Activated gamma-delta T cell (primary cell): ENCODE results near the gene DOCK11.

Experiments used
- DNase-seq: peaks from one replicate; lab custom pipeline; 2025; lab: John Stamatoyannopoulos, UW

Gene DOCK11

DNA sequence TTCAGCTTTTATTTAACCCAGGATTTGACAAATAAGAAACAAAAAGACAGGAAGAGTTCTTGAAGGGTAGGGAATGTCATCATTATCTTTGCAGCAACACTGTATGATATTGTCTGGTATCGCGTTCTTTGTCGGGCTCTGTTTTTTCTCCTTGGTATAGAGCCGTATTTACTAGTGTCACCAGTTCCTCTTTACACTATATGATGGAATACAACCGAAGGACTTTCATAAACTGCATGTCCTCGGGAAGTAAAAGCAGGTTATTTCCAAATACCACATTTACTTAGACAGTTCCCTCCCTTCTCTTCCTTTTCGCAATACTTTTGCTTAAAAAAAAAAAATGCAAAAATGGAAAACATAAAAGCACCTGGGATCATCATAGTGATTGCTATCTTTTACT, 135.2 kb downstream of the DOCK11 start:
- no peak for DNase-seq

DNA sequence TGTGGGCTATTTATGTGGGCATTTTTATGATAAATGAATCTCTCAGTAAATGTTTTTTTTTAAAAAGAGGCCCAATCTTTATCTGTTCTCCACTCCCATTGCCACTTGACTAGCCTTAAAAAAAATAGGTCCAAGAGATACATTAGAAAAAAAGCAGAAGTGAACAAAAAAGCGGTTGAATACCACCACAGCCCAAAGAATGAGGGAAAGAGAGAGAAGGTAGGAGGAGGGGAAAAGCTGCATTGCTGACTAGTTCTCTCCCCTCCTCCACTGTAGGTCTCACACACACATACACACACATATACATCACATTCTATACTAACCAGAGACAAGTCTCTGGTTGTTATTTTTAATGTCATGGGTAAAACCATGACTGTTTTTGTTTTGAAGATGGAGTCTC, 136.0 kb downstream of the DOCK11 start:
- DNase-seq = no peak

DNA sequence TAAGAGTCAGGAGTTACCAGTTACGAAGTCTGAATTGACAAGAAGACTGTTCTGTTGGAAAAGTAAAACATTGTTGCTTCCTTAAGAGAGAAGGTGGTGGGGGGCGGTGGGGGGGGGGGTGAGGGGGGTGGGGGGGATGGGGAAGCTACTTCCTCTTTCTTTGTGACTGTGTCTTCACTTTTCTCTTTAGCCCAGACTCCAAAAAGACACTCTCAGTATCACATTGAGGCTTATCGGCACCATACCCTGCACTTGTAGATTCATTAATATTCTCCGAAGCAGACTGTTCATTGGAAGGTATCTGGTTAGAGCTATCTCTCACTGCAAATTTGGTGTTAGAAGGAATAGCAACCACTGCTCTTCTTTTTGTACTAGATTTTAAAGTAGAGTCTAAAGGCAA, 137.2 kb downstream of the DOCK11 start:
- DNase-seq = no peak

DNA sequence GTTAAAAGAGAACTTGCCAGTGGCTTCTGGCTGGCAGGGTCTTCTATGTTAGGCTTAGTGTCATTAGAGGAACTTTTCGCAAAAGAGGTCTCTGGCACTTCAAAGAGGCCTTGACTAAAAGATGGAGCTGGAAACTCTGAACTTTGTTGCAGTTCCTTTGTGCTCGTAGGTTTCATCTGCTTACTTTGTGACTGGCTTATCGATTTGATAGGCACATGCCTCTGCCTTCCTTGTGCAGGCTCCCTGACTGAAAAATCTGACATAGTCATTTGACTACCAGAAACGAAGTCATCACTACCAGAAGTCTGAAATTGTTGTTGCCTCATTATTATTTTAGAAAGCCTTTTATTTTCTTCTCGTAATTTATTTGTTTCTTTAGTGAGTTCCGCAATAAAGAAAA, 137.9 kb downstream of the DOCK11 start:
- no peak for DNase-seq

DNA sequence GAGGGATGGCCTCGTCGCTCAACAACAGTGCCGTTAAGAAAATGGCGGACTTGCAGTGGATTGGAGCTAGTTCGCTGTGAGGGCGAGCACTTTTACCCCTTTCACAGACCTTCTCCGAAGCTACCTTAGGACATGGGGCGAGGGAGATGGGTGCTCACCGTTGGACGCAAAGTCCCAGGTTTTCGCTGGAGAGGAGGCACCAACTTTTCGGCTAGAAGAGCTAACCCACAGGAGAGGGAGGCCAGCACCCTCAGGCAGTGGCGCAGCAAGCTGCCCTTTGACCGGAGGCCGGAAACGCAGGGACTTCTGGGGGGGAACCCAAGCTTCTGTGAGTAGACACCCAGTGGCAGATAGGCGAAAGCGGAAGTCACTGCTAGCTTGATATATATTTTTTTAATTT, 138.7 kb downstream of the DOCK11 start:
- no peak for DNase-seq

DNA sequence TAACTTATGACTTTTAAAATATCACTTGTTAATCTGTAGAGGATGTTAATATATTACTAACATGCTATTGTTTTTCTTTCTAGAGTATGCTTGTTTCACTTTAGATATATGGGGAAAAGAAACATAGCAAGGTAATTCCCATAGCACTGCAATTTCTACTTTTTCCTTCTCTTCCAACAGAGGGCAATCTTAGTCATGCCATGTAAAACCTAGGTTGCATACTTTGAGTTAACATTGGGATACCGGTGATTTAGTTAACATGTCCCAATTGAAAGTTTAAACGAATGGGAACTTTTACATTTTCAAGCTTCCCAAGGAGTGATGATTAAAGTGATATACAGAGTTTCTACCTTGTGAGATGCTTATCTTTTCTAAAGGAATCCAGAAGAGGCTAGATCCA, 142.4 kb downstream of the DOCK11 start:
- no peak for DNase-seq

DNA sequence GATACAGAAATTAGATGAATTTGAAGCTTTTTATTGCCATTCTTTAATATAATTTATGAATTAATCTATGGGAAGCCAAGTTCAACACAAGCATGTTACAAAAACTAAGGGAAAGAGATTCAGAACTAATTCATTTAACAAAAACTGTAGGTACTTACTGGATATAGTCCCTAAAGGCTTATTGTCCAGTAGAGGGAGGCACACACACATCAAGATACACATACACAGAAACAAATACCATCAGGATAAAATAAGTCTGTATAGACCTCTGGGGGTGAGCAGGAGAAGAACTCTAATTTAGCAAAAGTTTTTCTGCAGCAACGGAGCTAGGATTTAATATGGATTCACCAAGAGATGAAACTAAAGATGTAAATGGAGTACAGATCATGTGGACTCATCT, 148.8 kb downstream of the DOCK11 start:
- DNase-seq = no peak

DNA sequence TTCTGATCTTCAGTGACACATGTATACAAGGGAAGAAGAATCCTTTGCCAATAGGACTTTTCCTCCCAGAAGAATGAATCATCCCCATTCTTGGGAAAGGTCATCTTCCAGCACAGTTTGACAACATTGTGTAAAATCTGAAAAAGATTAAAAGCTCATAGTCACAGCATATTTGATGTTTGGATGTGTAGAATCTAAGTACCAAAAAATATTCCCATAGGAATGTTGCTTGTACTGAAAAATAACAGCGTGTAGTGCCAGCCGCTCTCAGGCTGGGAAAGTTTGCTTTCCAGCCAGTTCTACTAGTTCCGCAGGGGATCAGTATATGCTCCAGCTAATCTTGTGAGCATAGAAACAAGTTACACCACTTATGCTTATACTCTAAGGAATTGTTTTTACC, 157.1 kb downstream of the DOCK11 start:
- DNase-seq = no peak

DNA sequence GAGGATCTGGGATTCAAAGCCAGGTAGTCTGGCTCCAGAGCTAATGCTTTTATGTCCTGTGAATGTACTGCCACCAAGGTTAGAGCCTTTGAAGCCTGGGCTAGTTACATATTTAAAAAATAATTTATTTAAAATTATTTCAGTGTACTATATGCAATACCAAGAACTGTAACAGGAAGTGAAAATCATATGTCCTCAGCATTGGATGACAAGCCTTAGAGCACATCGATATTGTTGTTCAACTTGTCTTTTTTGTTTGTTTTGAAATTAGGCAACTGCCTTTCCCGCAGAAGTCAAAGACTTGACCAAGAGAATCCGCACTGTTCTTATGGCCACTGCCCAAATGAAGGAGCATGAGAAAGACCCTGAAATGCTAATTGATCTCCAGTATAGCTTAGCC, 158.7 kb downstream of the DOCK11 start:
- DNase-seq = no peak

DNA sequence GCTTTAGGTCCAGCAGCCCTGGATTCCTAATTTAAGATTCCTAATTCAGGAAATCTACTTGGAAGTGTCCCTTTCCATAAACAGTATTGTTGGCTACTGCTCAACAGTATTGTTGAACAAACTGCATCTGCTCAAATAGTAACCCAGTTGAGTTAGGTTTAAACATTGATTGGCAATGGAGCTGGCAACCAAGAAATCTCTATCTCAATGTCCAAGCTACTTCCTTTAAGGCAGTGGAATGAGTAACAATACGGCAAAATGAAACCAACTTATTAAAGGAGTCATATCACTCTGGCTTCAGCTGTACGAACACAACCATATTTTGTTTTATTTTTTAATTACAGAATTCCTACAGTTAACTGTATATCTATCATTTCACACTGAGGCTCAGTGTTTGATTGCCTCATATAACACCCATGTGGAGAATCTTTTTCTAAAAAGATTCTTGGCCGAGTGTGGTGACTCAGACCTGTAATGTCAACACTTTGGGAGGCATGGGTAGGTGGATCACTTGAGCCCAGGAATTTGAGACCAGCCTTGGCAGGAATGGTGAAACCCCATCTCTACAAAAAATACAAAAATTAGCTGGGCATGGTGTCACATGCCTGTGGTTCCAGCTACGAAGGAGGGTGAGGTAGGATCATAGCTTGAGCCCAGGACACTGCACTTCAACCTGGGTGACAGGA, 160.1 kb downstream of the DOCK11 start:
- no peak for DNase-seq

DNA sequence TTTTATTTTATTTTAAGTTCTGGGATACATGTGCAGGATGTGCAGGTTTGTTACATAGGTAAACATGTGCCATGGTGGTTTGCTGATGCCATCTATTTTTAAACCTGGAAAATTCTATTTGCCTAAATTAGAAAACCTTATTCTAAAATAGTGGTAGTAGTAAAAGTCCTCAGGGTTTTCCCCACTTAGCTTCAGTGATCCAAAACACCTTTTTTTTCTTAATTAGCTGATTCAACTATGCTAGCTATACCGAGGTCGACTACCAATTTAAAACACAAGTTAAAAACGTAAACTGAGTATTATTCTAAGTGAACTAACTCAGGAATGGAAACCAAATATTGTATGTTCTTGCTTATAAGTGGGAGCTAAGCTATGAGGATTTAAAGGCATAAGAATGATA, 161.8 kb downstream of the DOCK11 start:
- no peak for DNase-seq

DNA sequence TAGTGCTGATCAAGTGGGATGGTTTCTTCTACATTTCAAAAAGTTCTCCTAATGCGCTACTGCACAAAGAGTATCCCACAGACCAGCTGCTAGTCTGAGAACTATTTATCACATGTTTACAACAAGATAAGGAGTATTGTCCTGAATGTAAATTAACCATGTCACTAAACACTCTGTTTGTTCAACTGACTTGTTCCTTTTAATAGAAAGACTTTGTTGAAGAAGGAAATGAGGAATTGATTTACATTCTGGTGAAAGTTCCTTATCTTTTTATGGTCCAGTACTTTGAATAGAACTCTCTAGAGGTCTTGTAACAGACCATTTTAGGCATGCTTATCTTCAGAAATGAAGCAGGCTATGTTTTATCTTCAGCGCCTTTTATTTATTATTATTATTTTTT, 164.5 kb downstream of the DOCK11 start:
- DNase-seq = no peak

DNA sequence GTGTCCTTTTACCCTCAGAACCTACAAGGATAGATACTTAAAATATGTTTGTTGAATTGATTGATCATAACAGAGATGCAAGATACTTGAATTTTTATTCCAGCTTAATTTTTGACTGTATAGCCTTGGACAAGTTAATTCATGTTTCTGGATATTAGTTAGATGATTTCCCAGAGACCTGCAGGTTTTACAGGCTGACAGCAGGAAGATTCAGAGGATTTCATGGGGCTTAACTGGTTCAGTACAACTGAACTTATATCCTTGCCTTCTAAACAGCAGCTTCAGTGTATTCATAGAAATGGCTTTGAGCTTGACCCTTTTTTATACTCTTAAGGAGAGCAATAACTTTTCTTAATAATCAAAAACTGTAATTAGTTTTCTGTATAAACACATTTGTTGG, 169.6 kb downstream of the DOCK11 start:
- DNase-seq = no peak

DNA sequence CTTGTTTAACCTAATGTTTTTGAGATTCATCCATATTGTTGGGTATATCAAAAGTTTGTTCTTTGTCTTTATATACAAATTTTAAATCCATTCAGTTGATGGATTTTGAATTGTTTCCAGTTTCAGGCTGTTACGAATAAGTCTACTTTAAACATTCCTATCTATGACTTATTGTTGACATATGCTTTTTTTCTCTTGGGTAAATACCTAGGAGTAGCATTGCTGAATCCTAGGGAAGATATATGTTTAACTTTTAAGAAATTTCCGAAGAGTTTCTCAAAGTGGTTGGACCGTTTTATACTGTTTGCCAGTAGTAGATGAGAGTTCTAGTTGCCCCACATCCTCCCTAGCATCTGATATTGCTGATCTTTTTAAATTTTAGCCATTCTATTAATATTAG, 170.9 kb downstream of the DOCK11 start:
- no peak for DNase-seq

DNA sequence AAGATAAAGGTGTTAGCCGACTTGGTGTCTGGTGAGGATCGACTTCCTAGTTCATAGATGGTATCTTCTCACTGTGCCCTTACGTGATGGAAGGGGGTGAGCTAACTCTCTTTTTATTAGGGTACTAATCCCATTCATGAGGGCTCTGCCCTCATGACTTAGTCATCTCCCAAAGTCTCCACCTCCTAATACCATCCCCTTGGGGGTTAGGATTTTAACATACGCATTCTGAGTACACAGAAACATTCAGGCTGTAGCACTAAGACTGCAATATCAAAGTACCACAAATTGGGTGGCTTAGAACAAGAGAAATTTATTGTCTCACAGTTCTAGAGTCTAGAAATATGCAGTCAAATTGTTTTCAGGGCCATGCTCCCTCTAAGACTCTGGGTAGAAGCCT, 173.8 kb downstream of the DOCK11 start:
- no peak for DNase-seq

DNA sequence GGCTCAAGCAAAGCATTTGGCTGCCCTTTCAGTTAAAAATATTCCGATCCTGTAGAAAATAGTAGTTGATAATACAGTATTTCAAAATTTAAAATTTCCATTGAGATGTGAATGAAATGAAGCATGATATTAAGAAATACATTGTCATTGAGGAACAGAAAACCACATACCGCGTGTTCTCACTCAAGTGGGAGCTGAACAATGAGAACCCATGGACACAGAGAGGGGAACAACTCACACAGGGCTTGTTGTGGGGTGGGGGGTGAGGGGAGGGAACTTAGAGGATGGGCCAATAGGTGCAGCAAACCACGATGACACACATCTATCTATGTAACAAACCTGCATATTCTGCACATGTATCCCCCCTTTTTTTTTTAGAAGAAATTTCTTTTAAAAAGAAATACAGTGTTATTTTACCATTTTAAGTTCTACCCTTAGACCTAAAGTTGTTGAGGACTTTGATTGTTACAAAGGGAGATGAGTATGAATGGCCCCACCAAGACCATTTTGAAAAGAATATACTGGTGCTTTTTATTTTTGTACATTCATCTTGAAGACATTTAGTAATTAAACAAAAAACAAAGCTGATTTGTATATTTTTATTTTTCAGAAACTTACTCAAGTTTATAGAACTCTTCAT, 179.8 kb downstream of the DOCK11 start:
- no peak for DNase-seq

DNA sequence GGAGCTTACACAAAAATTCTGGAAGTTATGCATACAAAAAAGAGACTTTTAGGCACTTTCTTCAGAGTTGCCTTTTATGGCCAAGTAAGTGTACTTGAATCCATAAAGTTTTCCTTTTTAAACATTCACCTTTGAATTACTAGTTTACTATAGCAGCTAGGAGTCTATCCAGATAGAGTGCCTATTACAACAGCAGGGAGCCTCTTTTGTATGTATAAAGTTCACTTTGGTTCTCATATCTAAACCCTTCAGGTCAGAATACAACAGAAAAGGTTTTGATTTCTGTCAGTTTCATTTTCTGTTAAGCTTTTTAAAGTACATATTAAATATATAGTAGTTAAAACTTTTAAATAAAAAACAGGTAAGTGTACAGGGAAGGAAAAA, 180.3 kb downstream of the DOCK11 start:
- DNase-seq = no peak

DNA sequence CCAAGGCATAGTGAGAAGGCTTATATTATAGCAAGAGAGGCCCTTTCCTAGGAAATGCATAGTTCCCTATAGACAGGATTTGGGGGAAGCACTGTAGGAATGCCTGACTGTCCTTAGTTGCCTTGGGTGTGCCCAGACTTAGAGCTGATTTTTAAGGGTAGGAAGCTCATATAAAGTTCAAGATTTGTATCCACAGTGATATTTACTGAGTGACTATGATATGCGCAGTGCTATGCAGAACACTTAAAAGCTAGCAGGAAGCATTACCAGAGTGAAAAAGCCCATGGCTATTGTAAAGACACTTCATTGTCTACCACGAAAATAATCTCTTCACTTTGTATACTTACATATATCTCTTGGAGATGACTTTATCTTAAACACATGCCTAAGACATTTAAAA, 181.7 kb downstream of the DOCK11 start:
- DNase-seq = no peak

DNA sequence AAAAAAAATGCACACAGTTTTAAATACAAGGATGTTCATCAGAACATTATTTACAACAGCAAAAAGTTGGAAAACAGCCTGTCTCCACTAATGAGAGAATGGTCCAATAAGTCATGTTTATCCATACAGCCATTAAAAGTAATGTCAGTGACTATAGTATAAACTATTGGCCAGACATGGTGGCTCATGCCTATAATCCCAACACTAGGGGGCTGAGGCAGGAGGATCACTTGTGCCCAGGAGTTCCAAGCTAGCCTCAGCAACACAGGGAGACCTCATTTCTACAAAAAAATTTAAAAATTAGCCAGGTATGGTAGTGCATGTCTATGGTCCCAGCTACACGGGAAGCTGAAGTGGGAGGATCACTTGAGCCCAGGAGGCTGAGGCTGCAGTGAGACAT, 183.7 kb downstream of the DOCK11 start:
- no peak for DNase-seq

DNA sequence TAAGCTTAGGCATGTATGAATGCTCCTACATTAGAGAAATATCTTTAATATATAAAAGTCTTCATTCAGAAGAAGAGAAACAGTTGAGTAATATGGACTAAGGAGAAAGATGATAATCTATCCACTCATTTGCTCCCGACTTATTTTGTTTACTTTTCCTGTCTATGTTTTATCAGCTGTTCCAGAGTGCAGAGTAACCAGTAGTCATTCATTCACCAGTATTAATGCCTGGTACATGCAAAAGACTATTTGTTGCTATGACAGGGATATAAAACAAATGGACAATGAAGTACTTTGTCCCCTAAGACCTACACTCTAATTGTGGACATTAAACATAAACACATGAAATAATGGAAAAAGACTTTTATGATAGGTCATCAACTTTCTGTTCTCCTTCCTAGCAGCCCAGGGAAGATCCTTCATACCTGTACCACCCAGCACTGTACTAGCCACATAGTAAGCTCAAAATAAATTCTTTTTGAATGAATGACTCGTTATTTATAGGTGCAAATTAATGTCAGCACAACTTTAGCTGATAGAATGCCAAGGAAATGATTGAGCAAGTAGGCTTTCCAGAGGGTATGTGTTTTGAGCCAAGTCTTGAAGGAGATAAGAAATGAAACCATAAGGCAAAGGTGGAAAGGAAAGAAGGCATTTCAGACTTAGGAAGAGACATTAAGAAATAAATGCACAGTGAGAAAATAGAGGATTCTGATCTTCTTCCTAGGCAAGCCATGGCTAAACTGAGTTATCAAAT, 186.8 kb downstream of the DOCK11 start:
- no peak for DNase-seq

DNA sequence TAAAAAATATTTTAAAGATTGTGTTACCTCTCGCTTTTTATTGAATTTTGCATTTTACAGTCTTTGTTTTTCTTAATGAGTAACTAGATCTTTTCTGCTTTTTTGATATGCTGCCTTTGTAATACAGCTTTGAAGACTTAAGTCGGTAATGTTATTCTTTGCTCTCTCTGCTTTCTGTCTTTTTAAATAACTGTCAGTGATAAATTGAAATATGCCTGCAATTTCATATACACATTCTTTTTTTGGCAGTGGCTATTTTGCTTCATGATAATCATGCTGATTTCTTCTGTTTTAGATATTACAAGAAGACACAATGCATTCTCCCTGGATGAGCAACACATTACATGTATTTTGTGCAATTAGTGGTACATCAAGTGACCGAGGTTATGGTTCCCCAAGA, 189.8 kb downstream of the DOCK11 start:
- no peak for DNase-seq

DNA sequence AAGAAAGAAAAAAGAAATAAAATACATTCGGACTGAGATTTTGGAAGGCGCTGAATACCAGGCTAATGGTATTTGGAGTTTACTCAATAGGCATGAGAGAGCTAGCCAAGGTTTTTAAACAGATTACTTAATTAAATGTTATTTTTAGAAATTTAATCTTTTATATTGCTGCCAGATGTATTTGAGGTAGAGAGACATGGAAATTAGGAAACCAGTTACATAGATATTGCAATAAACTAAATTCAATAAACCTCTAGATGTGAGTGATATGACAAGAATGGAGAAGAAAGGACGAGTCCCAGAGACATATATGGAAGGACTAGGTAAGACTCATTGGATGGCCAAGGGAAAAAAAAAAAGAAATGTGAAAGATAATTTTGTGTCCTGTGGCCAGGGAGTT, 193.3 kb downstream of the DOCK11 start:
- DNase-seq = no peak

DNA sequence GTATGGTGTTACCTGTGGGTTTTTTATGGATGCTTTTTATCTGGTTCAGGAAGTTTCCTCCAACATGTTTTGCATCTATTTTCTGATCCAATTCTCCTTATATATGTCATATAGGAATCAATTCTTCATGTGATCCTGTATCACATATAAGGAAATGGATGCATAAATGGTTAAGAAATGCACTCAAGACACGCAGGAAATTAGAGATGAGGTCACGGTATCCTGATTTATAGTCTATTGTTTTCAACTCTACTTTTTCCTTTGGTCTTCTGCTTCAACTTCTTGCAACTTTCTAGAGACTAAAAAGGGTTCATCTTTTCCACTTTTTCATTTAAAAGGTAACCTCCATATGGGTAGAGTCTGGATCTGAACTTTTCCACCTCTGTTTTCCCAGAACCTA, 198.2 kb downstream of the DOCK11 start:
- DNase-seq = no peak
